Astrocyte of the spinal cord (primary cell): ENCODE results near the gene NAT14.

ENCODE experiments used
- DNase-seq: peaks from one replicate; pipeline ENCODE4 v3.0.0; 2011; ENCODE audit warnings: low read depth, low spot score
- H3K4me3 ChIP-seq: 2 replicates; pipeline ENCODE4 v1.5.1; 2011; ENCODE audit warnings: low read depth, mild to moderate bottlenecking, low read length, moderate library complexity
- CTCF ChIP-seq: IDR thresholded peaks from 2 replicates; pipeline ENCODE4 v1.5.1; 2012; ENCODE audit warnings: low read depth, mild to moderate bottlenecking, low read length, inconsistent platforms
- in situ Hi-C: cut with HindIII; loops from 2 replicates; pipeline ENCODE4 v1.10.0; 2017; ENCODE audit warnings: low sequenced_read_pairs

The NAT14 gene

GRCh38 chr19:55471266-55471665 is 13.7 kb upstream of the NAT14 start:
- no peak for TF ChIP-seq CTCF
- in situ Hi-C loops = no loop called here
- no peak overlapping the region for H3K4me3 ChIP-seq
- no peak for DNase-seq

GRCh38 chr19:55472463-55472862 is 12.5 kb upstream of the NAT14 start:
- in situ Hi-C loops = no loop called here
- TF ChIP-seq CTCF = no peak
- DNase-seq = peak; percentile 65
- no peak overlapping the region for H3K4me3 ChIP-seq

GRCh38 chr19:55473225-55474012 is 11.6 kb upstream of the NAT14 start:
- no peak overlapping the region for H3K4me3 ChIP-seq
- in situ Hi-C loops = no loop called here
- no peak for TF ChIP-seq CTCF
- DNase-seq = peak; percentile 63

GRCh38 chr19:55474269-55475265 is 10.4 kb upstream of the NAT14 start:
- TF ChIP-seq CTCF = no peak
- DNase-seq = peak; percentile 69
- H3K4me3 ChIP-seq = no peak overlapping the region
- in situ Hi-C loops = no loop called here

GRCh38 chr19:55476100-55476775 is 8.8 kb upstream of the NAT14 start, which contains the start of gene ZNF628:
TSS of gene ZNF628 (plus strand) at chr19:55476617. CDS start at chr19:55479911, 3,294 bp downstream.
- in situ Hi-C loops = no loop called here
- TF ChIP-seq CTCF = no peak
- peak within 1 kb of the TSS; percentile 62 for H3K4me3 ChIP-seq
- DNase-seq = peak; percentile 99

GRCh38 chr19:55477905-55478304 is 7.1 kb upstream of the NAT14 start:
- in situ Hi-C loops = no loop called here
- DNase-seq = no peak
- peak overlapping the region; percentile 62 for H3K4me3 ChIP-seq
- no peak for TF ChIP-seq CTCF
